ENCODE results near the gene TPRA1. TPM values are rescaled to one million over a fixed set of nuclear protein-coding genes. Genes with fewer than 3 reads are reported as not detected.

Gene TPRA1
- polyA plus RNA-seq, 1 donor from 2014 or later = 23.7 TPM

- Mint-ChIP-seq H3K4me1 (peaks cover 4 to 9% (median 6%) of the 10 kb centered on the region in 3 donors), H3K27me3 (peaks cover 7% of the 10 kb centered on the region)
Observed at GRCh38 chr3:127624063-127624462, 33.5 kb upstream of the TPRA1 start.

GRCh38 chr3:127622772-127623576, 32.4 kb upstream of the TPRA1 start:
- Mint-ChIP-seq H3K36me3 (peaks cover 11% of the 10 kb centered on the region), H3K4me1 (peaks cover 4 to 6% (median 6%) of the 10 kb centered on the region in 3 donors), H3K9me3 (no peaks in the 10 kb centered on the region), H3K4me3 (no peak overlapping the region), H3K27ac (no peak overlapping the region), H3K27me3 (no peaks in the 10 kb centered on the region)

More at GRCh38 chr3:127624063-127624462, 33.5 kb upstream of the TPRA1 start:
- Mint-ChIP-seq H3K36me3 (peaks cover 3% of the 10 kb centered on the region), H3K9me3 (peaks cover 0 to 2% (median 0%) of the 10 kb centered on the region in 3 donors), H3K27ac (no peak overlapping the region), H3K4me3 (peak overlapping the region in 1 of 4 donors; percentile 41)

- H3K9me3 Mint-ChIP-seq = no peaks in the 10 kb centered on the region
- peaks cover 11% of the 10 kb centered on the region for H3K36me3 Mint-ChIP-seq
- no peaks in the 10 kb centered on the region for H3K27me3 Mint-ChIP-seq
- no peak overlapping the region for H3K4me3 Mint-ChIP-seq
- peaks cover under 1 to 4% (median 2%) of the 10 kb centered on the region in 3 donors for H3K4me1 Mint-ChIP-seq
- no peak overlapping the region for H3K27ac Mint-ChIP-seq
Observed at GRCh38 chr3:127622031-127622430, 31.5 kb upstream of the TPRA1 start.

GRCh38 chr3:127620637-127621375, 30.3 kb upstream of the TPRA1 start:
- peak overlapping the region in 1 of 4 donors; percentile 70 for H3K4me3 Mint-ChIP-seq
- H3K4me1 Mint-ChIP-seq = peaks cover 0 to 3% (median 0%) of the 10 kb centered on the region in 3 donors
- no peaks in the 10 kb centered on the region for H3K9me3 Mint-ChIP-seq
- H3K36me3 Mint-ChIP-seq = peaks cover 15% of the 10 kb centered on the region
- H3K27me3 Mint-ChIP-seq = no peaks in the 10 kb centered on the region
- no peak overlapping the region for H3K27ac Mint-ChIP-seq

GRCh38 chr3:127618891-127619290, 28.4 kb upstream of the TPRA1 start:
- Mint-ChIP-seq H3K4me1 (peaks cover 0 to 6% (median 0%) of the 10 kb centered on the region in 3 donors), H3K27me3 (no peaks in the 10 kb centered on the region), H3K4me3 (no peak overlapping the region), H3K27ac (no peak overlapping the region), H3K36me3 (peaks cover 13% of the 10 kb centered on the region), H3K9me3 (no peaks in the 10 kb centered on the region)

- H3K27ac Mint-ChIP-seq = no peak overlapping the region
- peaks cover 13% of the 10 kb centered on the region for H3K36me3 Mint-ChIP-seq
- no peaks in the 10 kb centered on the region for H3K27me3 Mint-ChIP-seq
- H3K4me3 Mint-ChIP-seq = peak overlapping the region in 1 of 4 donors; percentile 6
- no peaks in the 10 kb centered on the region for H3K9me3 Mint-ChIP-seq
- H3K4me1 Mint-ChIP-seq = peaks cover 0 to 6% (median 3%) of the 10 kb centered on the region in 3 donors
Observed at GRCh38 chr3:127616836-127617605, 26.5 kb upstream of the TPRA1 start.

- Mint-ChIP-seq H3K4me1 (peaks cover 0 to 6% (median 3%) of the 10 kb centered on the region in 3 donors), H3K9me3 (no peaks in the 10 kb centered on the region), H3K27me3 (no peaks in the 10 kb centered on the region), H3K36me3 (peaks cover 13% of the 10 kb centered on the region), H3K27ac (no peak overlapping the region), H3K4me3 (peak overlapping the region in 1 of 4 donors; percentile 33)
Observed at GRCh38 chr3:127615631-127616305, 25.2 kb upstream of the TPRA1 start.

- Mint-ChIP-seq H3K4me1 (peaks cover under 1 to 6% (median 6%) of the 10 kb centered on the region in 3 donors), H3K36me3 (peaks cover 13% of the 10 kb centered on the region), H3K4me3 (no peak overlapping the region), H3K27ac (no peak overlapping the region), H3K9me3 (no peaks in the 10 kb centered on the region), H3K27me3 (no peaks in the 10 kb centered on the region)
Observed at GRCh38 chr3:127614928-127615589, 24.5 kb upstream of the TPRA1 start.

GRCh38 chr3:127613406-127613805, 22.9 kb upstream of the TPRA1 start:
- Mint-ChIP-seq H3K9me3 (no peaks in the 10 kb centered on the region), H3K27me3 (no peaks in the 10 kb centered on the region), H3K27ac (no peak overlapping the region), H3K4me3 (no peak overlapping the region), H3K4me1 (peaks cover 7 to 12% (median 11%) of the 10 kb centered on the region in 3 donors), H3K36me3 (peaks cover 11% of the 10 kb centered on the region)

- Mint-ChIP-seq H3K4me3 (no peak overlapping the region), H3K27ac (no peak overlapping the region), H3K9me3 (no peaks in the 10 kb centered on the region), H3K27me3 (no peaks in the 10 kb centered on the region), H3K4me1 (peaks cover 8 to 13% (median 11%) of the 10 kb centered on the region in 3 donors), H3K36me3 (peaks cover 9% of the 10 kb centered on the region)
Observed at GRCh38 chr3:127612966-127613365, 22.4 kb upstream of the TPRA1 start.

- no peaks in the 10 kb centered on the region for H3K27me3 Mint-ChIP-seq
- H3K4me3 Mint-ChIP-seq = no peak overlapping the region
- H3K27ac Mint-ChIP-seq = no peak overlapping the region
- H3K36me3 Mint-ChIP-seq = peaks cover 7% of the 10 kb centered on the region
- H3K4me1 Mint-ChIP-seq = peaks cover 8 to 13% (median 11%) of the 10 kb centered on the region in 3 donors
- no peaks in the 10 kb centered on the region for H3K9me3 Mint-ChIP-seq
Observed at GRCh38 chr3:127611251-127611650, 20.7 kb upstream of the TPRA1 start.

GRCh38 chr3:127610105-127610504, 19.6 kb upstream of the TPRA1 start:
- no peak overlapping the region for H3K27ac Mint-ChIP-seq
- peak overlapping the region in 1 of 4 donors; percentile 38 for H3K4me3 Mint-ChIP-seq
- H3K27me3 Mint-ChIP-seq = no peaks in the 10 kb centered on the region

GRCh38 chr3:127608362-127608718, 17.8 kb upstream of the TPRA1 start:
- peaks cover 9 to 11% (median 10%) of the 10 kb centered on the region in 3 donors for H3K4me1 Mint-ChIP-seq
- H3K4me3 Mint-ChIP-seq = peak overlapping the region in 1 of 4 donors; percentile 12
- H3K9me3 Mint-ChIP-seq = no peaks in the 10 kb centered on the region
- peaks cover 7% of the 10 kb centered on the region for H3K36me3 Mint-ChIP-seq
- H3K27ac Mint-ChIP-seq = no peak overlapping the region
- no peaks in the 10 kb centered on the region for H3K27me3 Mint-ChIP-seq

More at GRCh38 chr3:127610105-127610504, 19.6 kb upstream of the TPRA1 start:
- peaks cover 7% of the 10 kb centered on the region for H3K36me3 Mint-ChIP-seq
- peaks cover 8 to 11% (median 10%) of the 10 kb centered on the region in 3 donors for H3K4me1 Mint-ChIP-seq
- H3K9me3 Mint-ChIP-seq = no peaks in the 10 kb centered on the region
